ENCODE results near the gene FYN. TPM values are rescaled to one million over a fixed set of nuclear protein-coding genes. Genes with fewer than 3 reads are reported as not detected.

The FYN gene
- total RNA-seq, 4 donors from 2014 or later: 55.3 to 249 (median 74.3) TPM

DNA sequence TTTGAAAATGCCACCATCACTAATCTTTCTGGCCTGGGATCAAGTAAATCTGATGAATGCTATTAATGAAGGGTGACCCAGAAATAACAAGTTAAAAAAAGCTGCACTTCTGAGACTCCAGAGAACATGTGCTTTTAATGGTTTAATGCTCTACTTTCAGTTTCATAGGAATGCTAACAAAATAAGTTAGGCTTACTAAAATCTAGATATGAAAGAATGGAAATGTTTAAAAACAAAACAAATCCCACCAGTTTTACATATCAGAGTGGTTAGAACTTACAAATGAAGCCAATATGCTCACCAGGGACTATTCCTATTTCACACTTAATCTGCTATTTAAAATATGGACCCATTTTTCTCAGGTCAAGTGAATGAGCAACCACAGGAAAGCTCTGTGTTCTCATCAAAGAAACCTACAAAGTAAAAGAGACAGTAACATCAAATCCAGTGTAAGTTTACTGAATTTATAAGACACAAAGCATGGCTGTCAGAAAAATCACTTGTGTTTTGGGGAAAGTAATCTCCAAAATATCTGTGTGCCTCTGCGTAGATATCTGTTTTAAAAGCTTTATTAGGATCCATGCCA, 40.3 kb downstream of the FYN start:
- Histone ChIP-seq H3K27me3 (no peaks in the 10 kb centered on the region), H3K36me3 (no peaks in the 10 kb centered on the region), H3K9me3 (no peaks in the 10 kb centered on the region), H3K27ac (peak overlapping the region in 2 of 4 donors; percentile 14 to 23), H3K4me1 (peaks cover 0 to 10% (median 0%) of the 10 kb centered on the region in 4 donors), H3K4me3 (no peak overlapping the region)
- TF ChIP-seq, protein P1, sequence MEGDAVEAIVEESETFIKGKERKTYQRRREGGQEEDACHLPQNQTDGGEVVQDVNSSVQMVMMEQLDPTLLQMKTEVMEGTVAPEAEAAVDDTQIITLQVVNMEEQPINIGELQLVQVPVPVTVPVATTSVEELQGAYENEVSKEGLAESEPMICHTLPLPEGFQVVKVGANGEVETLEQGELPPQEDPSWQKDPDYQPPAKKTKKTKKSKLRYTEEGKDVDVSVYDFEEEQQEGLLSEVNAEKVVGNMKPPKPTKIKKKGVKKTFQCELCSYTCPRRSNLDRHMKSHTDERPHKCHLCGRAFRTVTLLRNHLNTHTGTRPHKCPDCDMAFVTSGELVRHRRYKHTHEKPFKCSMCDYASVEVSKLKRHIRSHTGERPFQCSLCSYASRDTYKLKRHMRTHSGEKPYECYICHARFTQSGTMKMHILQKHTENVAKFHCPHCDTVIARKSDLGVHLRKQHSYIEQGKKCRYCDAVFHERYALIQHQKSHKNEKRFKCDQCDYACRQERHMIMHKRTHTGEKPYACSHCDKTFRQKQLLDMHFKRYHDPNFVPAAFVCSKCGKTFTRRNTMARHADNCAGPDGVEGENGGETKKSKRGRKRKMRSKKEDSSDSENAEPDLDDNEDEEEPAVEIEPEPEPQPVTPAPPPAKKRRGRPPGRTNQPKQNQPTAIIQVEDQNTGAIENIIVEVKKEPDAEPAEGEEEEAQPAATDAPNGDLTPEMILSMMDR (IDR thresholded peaks at IDR 0.05): no peak
- no peak for DNase-seq

DNA sequence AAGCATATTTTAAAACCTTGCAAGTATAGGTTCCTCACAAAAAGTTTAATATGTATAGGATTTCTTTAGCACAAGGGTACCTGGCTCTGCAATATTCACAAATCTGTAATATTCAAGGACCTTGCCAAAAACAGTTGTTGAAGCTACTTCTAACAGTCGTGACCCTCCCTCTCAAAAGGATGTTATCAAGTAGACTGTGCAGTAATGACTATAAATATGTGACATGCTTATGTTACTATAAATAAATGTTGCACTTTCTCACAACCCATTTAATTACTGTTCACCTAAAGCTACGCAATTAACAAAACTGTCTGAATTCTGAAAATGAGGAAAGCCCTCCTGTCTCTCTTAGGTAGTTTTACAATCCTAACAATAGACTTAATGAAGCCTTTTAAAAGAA, 41.8 kb downstream of the FYN start:
- Histone ChIP-seq H3K27me3 (no peaks in the 10 kb centered on the region), H3K27ac (no peak overlapping the region), H3K4me1 (peaks cover 0 to 10% (median 0%) of the 10 kb centered on the region in 4 donors), H3K36me3 (no peaks in the 10 kb centered on the region), H3K4me3 (no peak overlapping the region), H3K9me3 (no peaks in the 10 kb centered on the region)
- no peak for DNase-seq
- TF ChIP-seq, protein P1 (IDR thresholded peaks at IDR 0.05): no peak
- TF ChIP-seq POLR2A (IDR thresholded peaks at IDR 0.05): no peak

DNA sequence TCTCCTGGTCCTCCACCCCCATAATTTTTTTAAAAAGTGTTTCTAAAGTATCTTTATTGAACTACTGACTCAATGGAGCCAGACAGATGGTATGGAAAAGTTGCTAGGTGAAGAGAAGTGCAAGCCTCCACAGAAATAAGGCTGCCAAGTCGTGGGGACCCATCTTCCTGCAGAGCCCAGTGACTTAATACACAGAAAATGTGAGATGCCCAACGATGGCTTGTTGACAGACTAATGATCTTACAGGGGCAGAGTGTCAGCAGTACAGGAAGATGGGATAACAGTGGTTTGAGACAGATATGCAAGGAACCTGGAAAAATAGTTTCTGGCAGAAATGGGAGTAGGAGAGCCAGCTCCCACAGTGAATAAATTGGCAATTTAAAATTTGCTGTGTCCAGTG, 43.3 kb downstream of the FYN start:
- Histone ChIP-seq H3K36me3 (no peaks in the 10 kb centered on the region), H3K4me3 (no peak overlapping the region), H3K9me3 (no peaks in the 10 kb centered on the region), H3K27me3 (no peaks in the 10 kb centered on the region), H3K4me1 (peaks cover 0 to 10% (median 0%) of the 10 kb centered on the region in 4 donors), H3K27ac (no peak overlapping the region)
- TF ChIP-seq, protein P1 (IDR thresholded peaks at IDR 0.05): no peak
- no peak for TF ChIP-seq POLR2A (IDR thresholded peaks at IDR 0.05)
- DNase-seq: no peak

DNA sequence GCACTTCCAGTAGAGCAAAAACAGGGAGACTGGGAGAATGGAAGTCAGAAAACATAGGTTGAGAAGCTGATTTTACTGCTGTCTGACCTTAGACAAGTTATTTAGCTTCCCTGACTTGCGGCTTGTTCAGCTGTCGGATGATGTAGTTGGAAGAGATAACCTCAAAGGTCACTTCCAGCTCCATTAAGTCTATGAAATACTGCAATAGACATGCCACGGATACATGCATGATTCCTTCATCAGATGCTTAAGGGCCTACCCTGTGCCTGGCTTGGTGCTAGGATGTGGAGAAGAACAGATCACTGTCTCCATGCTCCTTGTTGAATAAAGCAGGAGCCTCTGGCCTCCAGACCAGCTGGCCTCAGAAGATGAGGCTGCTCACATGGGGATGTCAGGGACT, 43.7 kb downstream of the FYN start:
- peaks cover 0 to 10% (median 0%) of the 10 kb centered on the region in 4 donors for H3K4me1 ChIP-seq
- DNase-seq: no peak
- H3K27me3 ChIP-seq: no peaks in the 10 kb centered on the region
- H3K4me3 ChIP-seq: no peak overlapping the region
- H3K27ac ChIP-seq: no peak overlapping the region
- no peaks in the 10 kb centered on the region for H3K36me3 ChIP-seq
- no peaks in the 10 kb centered on the region for H3K9me3 ChIP-seq
- no peak for TF ChIP-seq POLR2A (IDR thresholded peaks at IDR 0.05)
- TF ChIP-seq, protein P1 (IDR thresholded peaks at IDR 0.05): no peak

DNA sequence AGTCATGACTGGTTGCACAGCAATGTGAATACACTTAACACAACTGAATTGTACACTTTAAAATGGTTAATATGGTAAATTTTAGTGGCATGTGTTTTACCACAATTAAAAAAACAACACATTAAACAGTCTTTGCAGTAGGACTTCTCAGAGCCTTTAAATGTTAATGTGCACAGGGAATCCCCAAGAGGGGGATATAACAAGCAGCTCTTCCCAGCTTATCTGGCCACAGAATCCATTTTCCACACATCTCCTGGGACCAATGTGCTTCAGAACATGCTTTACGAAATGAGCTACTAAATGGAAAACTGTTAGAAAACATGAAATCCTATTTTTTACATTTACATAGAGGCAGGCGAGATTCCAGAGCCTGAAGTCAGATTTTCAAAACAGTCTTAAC, 44.4 kb downstream of the FYN start:
- DNase-seq: no peak
- Histone ChIP-seq H3K4me3 (no peak overlapping the region), H3K36me3 (no peaks in the 10 kb centered on the region), H3K9me3 (no peaks in the 10 kb centered on the region), H3K4me1 (peaks cover 0 to 6% (median 0%) of the 10 kb centered on the region in 4 donors), H3K27me3 (no peaks in the 10 kb centered on the region), H3K27ac (no peak overlapping the region)
- TF ChIP-seq, protein P1 (IDR thresholded peaks at IDR 0.05): no peak
- TF ChIP-seq POLR2A (IDR thresholded peaks at IDR 0.05): no peak
